Bronchial epithelial cell (primary cell): Measurements from ENCODE around the gene WIPF2. TPM values are rescaled to one million over a fixed set of nuclear protein-coding genes. Genes with fewer than 3 reads are reported as not detected.
"Not testable (repeated sequence)": the region's sequence is repeated elsewhere in the genome, so short reads cannot be mapped to it uniquely, and the experiment has no call there.

Experiments
- DNase-seq: peaks from one replicate; pipeline ENCODE4 v3.0.0-alpha.2; 2010; ENCODE audit warnings: low read depth
- FAIRE-seq: peaks from 2 replicates; lab custom pipeline; 2011; peaks lifted over from hg19 to GRCh38; lab: Jason Lieb, UNC
- H3K27me3 ChIP-seq: 2 replicates; pipeline ENCODE4 v1.5.1; 2011; ENCODE audit warnings: low read length; ENCODE audit not compliant: control insufficient read depth, insufficient read depth
- H3K36me3 ChIP-seq: 2 replicates; pipeline ENCODE4 v1.5.1; 2011; ENCODE audit warnings: low read length; ENCODE audit not compliant: control insufficient read depth, insufficient read depth
- H3K4me3 ChIP-seq: 2 replicates; pipeline ENCODE4 v1.5.1; 2011; ENCODE audit warnings: mild to moderate bottlenecking, low read depth, low read length, control low read depth
- CTCF ChIP-seq: IDR thresholded peaks from 2 replicates; pipeline ENCODE4 v1.5.1; 2011; ENCODE audit warnings: mild to moderate bottlenecking, moderate library complexity, low read length, control low read depth, inconsistent platforms; ENCODE audit not compliant: insufficient read depth, severe bottlenecking
- total RNA-seq: library from RNA; depleted of rRNA; stranded (reverse); fragments of >200 nt; gene quantifications from 2 replicates; pipeline ENCODE4 v1.2.1, GENCODE V29; 2014

The WIPF2 gene
- total RNA-seq, 1 donor from 2014 or later, result 6.3 TPM

GRCh38 chr17:40301315-40301714, 82.2 kb downstream of the WIPF2 start:
- FAIRE-seq (no peak), DNase-seq (no peak)
- Histone ChIP-seq H3K27me3 (no peaks in the 10 kb centered on the region), H3K4me3 (no peak overlapping the region), H3K36me3 (no peaks in the 10 kb centered on the region)
- TF ChIP-seq CTCF, result peak; percentile 23

- Histone ChIP-seq H3K27me3 (no peaks in the 10 kb centered on the region), H3K36me3 (no peaks in the 10 kb centered on the region), H3K4me3 (no peak overlapping the region)
- peak; percentile 64 for TF ChIP-seq CTCF
- peak; percentile 63 for DNase-seq
- no peak for FAIRE-seq
These were observed 84.0 kb downstream of the WIPF2 start for GRCh38 chr17:40303009-40303657.

GRCh38 chr17:40303708-40304551, 84.8 kb downstream of the WIPF2 start:
- FAIRE-seq (no peak), DNase-seq (peak; percentile 64)
- TF ChIP-seq CTCF, result no peak
- no peak overlapping the region for H3K4me3 ChIP-seq
- H3K27me3 ChIP-seq, result no peaks in the 10 kb centered on the region
- H3K36me3 ChIP-seq, result no peaks in the 10 kb centered on the region

GRCh38 chr17:40304552-40304863, 85.4 kb downstream of the WIPF2 start:
- H3K27me3 ChIP-seq, FAIRE-seq, DNase-seq, H3K36me3 ChIP-seq, H3K4me3 ChIP-seq: not testable (repeated sequence)

- FAIRE-seq, result not testable (repeated sequence)
These were observed 85.8 kb downstream of the WIPF2 start for GRCh38 chr17:40304866-40305265.

GRCh38 chr17:40306395-40306794, 87.3 kb downstream of the WIPF2 start:
- no peak for DNase-seq

More at GRCh38 chr17:40304866-40305265, 85.8 kb downstream of the WIPF2 start:
- not testable (repeated sequence) for H3K27me3 ChIP-seq, H3K36me3 ChIP-seq, DNase-seq, H3K4me3 ChIP-seq

More at GRCh38 chr17:40306395-40306794, 87.3 kb downstream of the WIPF2 start:
- no peaks in the 10 kb centered on the region for H3K27me3 ChIP-seq
- H3K4me3 ChIP-seq, result no peak overlapping the region
- no peaks in the 10 kb centered on the region for H3K36me3 ChIP-seq
- TF ChIP-seq CTCF, result no peak
- FAIRE-seq, result no peak
